Testis (tissue), 2 donors: ENCODE data around the gene POLR3K.

Source experiments
- POLR2A ChIP-seq: fragments of 450-650 bp; IDR thresholded peaks from one replicate; pipeline ENCODE4 v1.6.1; 2017; ENCODE audit warnings: antibody characterized with exemption, mild to moderate bottlenecking, moderate library complexity
- TF ChIP-seq, protein P1 (sequence below), 3 experiments: fragments of 450-650 bp in 2 of 3; fragments of 200-600 bp in 1 of 3; sonication (generic) in 1 of 3; IDR thresholded peaks; one replicate each; pipeline ENCODE4 v1.5.1; 2016 to 2019; ENCODE audit warnings: antibody characterized with exemption in 3 of 3, mild to moderate bottlenecking in 2 of 3, moderate library complexity in 1 of 3

- TF ChIP-seq, protein P1, sequence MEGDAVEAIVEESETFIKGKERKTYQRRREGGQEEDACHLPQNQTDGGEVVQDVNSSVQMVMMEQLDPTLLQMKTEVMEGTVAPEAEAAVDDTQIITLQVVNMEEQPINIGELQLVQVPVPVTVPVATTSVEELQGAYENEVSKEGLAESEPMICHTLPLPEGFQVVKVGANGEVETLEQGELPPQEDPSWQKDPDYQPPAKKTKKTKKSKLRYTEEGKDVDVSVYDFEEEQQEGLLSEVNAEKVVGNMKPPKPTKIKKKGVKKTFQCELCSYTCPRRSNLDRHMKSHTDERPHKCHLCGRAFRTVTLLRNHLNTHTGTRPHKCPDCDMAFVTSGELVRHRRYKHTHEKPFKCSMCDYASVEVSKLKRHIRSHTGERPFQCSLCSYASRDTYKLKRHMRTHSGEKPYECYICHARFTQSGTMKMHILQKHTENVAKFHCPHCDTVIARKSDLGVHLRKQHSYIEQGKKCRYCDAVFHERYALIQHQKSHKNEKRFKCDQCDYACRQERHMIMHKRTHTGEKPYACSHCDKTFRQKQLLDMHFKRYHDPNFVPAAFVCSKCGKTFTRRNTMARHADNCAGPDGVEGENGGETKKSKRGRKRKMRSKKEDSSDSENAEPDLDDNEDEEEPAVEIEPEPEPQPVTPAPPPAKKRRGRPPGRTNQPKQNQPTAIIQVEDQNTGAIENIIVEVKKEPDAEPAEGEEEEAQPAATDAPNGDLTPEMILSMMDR (IDR thresholded peaks at IDR 0.05) = no peak
- TF ChIP-seq POLR2A = no peak
Measured at GRCh38 chr16:42691-43090, 10.7 kb downstream of the POLR3K start.
